GM23248 (cell line): ENCODE results near the gene CFAP45. TPM values are rescaled to one million over a fixed set of nuclear protein-coding genes. Genes with fewer than 3 reads are reported as not detected.
A peak's percentile ranks its signal among the peaks of the same experiment; 100 is the strongest.

ENCODE experiments used
- DNase-seq: peaks from one replicate; pipeline ENCODE4 v3.0.0-alpha.2; 2015
- H2AFZ ChIP-seq: fragments of 200-600 bp; sonication (generic); 2 replicates; pipeline ENCODE4 v1.6.1; 2016; ENCODE audit warnings: antibody characterized with exemption
- H3F3A ChIP-seq: fragments of 200-600 bp; sonication (generic); 2 replicates; pipeline ENCODE4 v1.6.1; 2016; ENCODE audit warnings: mild to moderate bottlenecking, antibody characterized with exemption, mixed run types; ENCODE audit not compliant: insufficient read depth
- H3K27ac ChIP-seq: fragments of 200-600 bp; sonication (generic); 2 replicates; pipeline ENCODE4 v1.5.1; 2016; ENCODE audit warnings: mild to moderate bottlenecking
- H3K27me3 ChIP-seq: fragments of 200-600 bp; sonication (generic); replicated peaks from 2 replicates; pipeline ENCODE4 v1.6.1; 2016; ENCODE audit warnings: mild to moderate bottlenecking; ENCODE audit not compliant: insufficient read depth
- H3K36me3 ChIP-seq: fragments of 200-600 bp; sonication (generic); 2 replicates; pipeline ENCODE4 v1.6.1; 2016; ENCODE audit warnings: low read depth, mild to moderate bottlenecking
- H3K4me1 ChIP-seq: fragments of 200-600 bp; sonication (generic); 2 replicates; pipeline ENCODE4 v1.6.1; 2016; ENCODE audit warnings: mild to moderate bottlenecking; ENCODE audit not compliant: insufficient read depth
- H3K4me2 ChIP-seq: fragments of 200-600 bp; sonication (generic); one replicate; pipeline ENCODE4 v1.6.1; 2016; ENCODE audit warnings: mild to moderate bottlenecking; ENCODE audit not compliant: unreplicated experiment
- H3K4me3 ChIP-seq: fragments of 200-600 bp; sonication (generic); 2 replicates; pipeline ENCODE4 v1.5.1; 2016; ENCODE audit warnings: mild to moderate bottlenecking
- H3K79me2 ChIP-seq: fragments of 200-600 bp; sonication (generic); 2 replicates; pipeline ENCODE4 v1.6.1; 2016; ENCODE audit warnings: mild to moderate bottlenecking; ENCODE audit not compliant: insufficient read depth
- H3K9ac ChIP-seq: fragments of 200-600 bp; sonication (generic); 2 replicates; pipeline ENCODE4 v1.6.1; 2016; ENCODE audit warnings: mild to moderate bottlenecking
- H3K9me2 ChIP-seq: fragments of 200-600 bp; sonication (generic); 2 replicates; pipeline ENCODE4 v1.6.1; 2016; ENCODE audit warnings: mixed run types, mild to moderate bottlenecking, moderate library complexity; ENCODE audit not compliant: insufficient read depth
- H3K9me3 ChIP-seq: fragments of 200-600 bp; sonication (generic); one replicate; pipeline ENCODE4 v1.6.1; 2017; ENCODE audit warnings: low read depth
- H4K20me1 ChIP-seq: fragments of 200-600 bp; sonication (generic); 2 replicates; pipeline ENCODE4 v1.6.0; 2016; ENCODE audit not compliant: insufficient read depth
- EZH2 ChIP-seq: fragments of 200-600 bp; sonication (generic); IDR thresholded peaks from 2 replicates; pipeline ENCODE4 v1.6.1; 2018; ENCODE audit warnings: antibody characterized with exemption, mild to moderate bottlenecking; ENCODE audit not compliant: insufficient read depth, poor library complexity, severe bottlenecking
- EZH2phosphoT487 ChIP-seq: fragments of 200-600 bp; sonication (generic); IDR thresholded peaks from 2 replicates; pipeline ENCODE4 v1.6.1; 2018; ENCODE audit warnings: antibody characterized with exemption, moderate library complexity, mild to moderate bottlenecking, low read depth; ENCODE audit not compliant: insufficient read depth
- WGBS, 2 experiments: methylation state at CpG; one replicate each; pipeline ENCODE4 v1.1.6; 2015 to 2017; ENCODE audit warnings: low lambda C conversion rate in 2 of 2, low coverage in 1 of 2; ENCODE audit errors: missing lambda C conversion rate in 2 of 2; 5-methylcytosine and 5-hydroxymethylcytosine counted together
- in situ Hi-C: fragments of 300-500 bp; cut with MboI; formaldehyde crosslinking; loops from 2 replicates; pipeline ENCODE4 v1.15.0; 2020
- polyA plus RNA-seq: library from polyadenylated mRNA; unstranded; fragments of >200 nt; fragmentation: Nextera tagmentation; extraction: Ambion mirVana; gene quantifications from 2 replicates; pipeline ENCODE4 v1.2.1, GENCODE V29; 2016
- total RNA-seq: library from RNA; depleted of rRNA; stranded (reverse); fragments of >200 nt; shearing (Covaris generic); gene quantifications from 2 replicates; pipeline ENCODE4 v1.2.3, GENCODE V29; 2014

CFAP45 gene
- total and polyA plus RNA-seq, 2 experiments from 2014 or later: 0.51 TPM; not detected in 1

- peaks cover 55% of the 10 kb centered on the region for H3K4me1 ChIP-seq
- no peaks in the 10 kb centered on the region for H3K27me3 ChIP-seq
- WGBS, 2 experiments: 92 to 93% methylated on average over 10 of the region's 10 CpGs
- H3K4me2 ChIP-seq: no peak overlapping the region
- peaks cover 42% of the 10 kb centered on the region for H3F3A ChIP-seq
- peaks cover 20% of the 10 kb centered on the region for H3K36me3 ChIP-seq
- TF ChIP-seq EZH2 (no peak), EZH2phosphoT487 (no peak)
- H3K9ac ChIP-seq: no peak overlapping the region
- DNase-seq: no peak
- no peak overlapping the region for H3K27ac ChIP-seq
- no peaks in the 10 kb centered on the region for H3K9me2 ChIP-seq
- no peak overlapping the region for H3K4me3 ChIP-seq
- H3K79me2 ChIP-seq: peaks cover 57% of the 10 kb centered on the region
- H3K9me3 ChIP-seq: no peaks in the 10 kb centered on the region
- no peak overlapping the region for H2AFZ ChIP-seq
- in situ Hi-C loops: no loop called here
- H4K20me1 ChIP-seq: no peaks in the 10 kb centered on the region
These were observed 19.4 kb upstream of the CFAP45 start for GRCh38 chr1:159919236-159919865.

DNA sequence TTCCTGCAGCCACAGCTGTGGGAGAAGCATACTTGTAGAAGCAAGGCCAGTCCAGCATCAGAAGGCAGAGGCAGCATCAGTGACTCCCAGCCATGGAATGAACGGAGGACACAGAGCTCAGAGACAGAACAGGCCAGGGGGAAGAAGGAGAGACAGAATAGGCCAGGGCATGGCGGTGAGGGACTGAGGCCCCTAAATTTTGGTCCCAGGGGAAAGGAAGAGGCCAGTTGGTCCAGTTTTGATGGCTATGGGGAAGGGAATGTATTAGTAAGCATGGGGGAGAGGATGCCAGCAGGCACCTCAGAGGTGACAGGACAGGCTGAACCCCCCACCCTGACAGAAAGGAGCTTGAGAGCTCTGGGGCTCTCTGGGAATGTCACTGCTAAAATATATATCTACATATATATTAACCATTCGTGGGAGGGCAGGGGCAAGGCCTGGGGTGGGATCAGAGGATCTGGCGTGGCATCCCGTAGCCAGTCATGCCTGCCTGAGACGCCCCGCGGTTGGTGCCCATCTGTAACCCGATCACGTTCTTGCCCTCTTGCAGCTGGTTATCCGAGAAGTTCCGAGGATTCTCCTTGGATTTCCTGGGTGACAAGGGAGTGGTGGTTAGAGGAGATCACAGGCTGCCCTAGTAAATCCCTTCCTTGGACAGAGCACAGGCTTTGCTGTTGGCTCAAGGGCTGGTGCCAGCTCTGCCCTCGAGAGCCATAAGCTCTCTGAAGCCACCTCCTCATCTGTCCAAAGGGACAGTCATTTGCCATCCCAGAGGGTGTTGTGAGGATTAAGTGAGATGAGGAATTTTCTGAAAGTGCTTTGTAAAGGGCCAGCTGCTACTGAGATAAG, 18.6 kb upstream of the CFAP45 start:
- Histone ChIP-seq H3K27me3 (no peaks in the 10 kb centered on the region), H3K4me3 (no peak overlapping the region), H3K4me2 (no peak overlapping the region), H3K9me3 (no peaks in the 10 kb centered on the region), H3K36me3 (peaks cover 20% of the 10 kb centered on the region), H2AFZ (no peak overlapping the region), H3K4me1 (peaks cover 55% of the 10 kb centered on the region), H3K79me2 (peaks cover 49% of the 10 kb centered on the region), H3K9me2 (no peaks in the 10 kb centered on the region), H3F3A (peaks cover 42% of the 10 kb centered on the region), H4K20me1 (no peaks in the 10 kb centered on the region), H3K9ac (no peak overlapping the region), H3K27ac (peak overlapping the region; percentile 37)
- TF ChIP-seq EZH2phosphoT487: no peak
- in situ Hi-C loops: no loop called here
- peak; percentile 49 for DNase-seq
- WGBS, 2 experiments: 74 to 78% methylated on average over 13 of the region's 13 CpGs

DNA sequence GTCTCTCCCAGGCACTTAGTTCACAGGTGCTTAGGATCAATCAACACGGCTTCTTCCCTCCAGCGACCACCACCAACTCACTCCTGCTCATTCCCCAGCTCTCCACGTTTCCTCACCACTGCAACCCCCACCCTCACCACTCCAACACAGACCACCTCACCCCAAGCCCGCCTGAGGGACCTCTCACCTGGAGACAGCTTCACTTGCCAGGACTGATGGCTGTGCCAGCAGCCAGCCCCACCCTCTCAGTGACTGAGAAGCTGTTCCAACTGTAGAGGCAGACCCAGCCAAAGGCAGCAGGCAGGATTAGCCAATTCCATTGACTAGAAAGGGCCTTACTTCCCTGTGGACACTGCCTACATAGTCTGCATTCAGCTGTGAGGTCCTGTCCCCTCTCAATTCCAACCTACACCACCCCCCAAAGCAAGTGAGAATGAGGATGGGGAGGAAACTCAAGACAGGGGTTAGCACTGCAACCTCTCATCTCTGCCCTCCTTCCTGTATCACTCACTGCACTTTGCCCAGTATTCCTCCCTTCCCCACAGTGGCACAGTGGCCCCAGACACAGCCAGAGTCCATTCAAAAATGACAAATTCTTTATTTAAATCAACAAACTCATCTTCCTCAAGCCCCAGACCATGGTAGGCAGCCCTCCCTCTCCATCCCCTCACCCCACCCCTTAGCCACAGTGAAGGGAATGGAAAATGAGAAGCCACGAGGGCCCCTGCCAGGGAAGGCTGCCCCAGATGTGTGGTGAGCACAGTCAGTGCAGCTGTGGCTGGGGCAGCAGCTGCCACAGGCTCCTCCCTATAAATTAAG, 17.8 kb upstream of the CFAP45 start:
- in situ Hi-C loops: no loop called here
- Histone ChIP-seq H3K36me3 (peaks cover 20% of the 10 kb centered on the region), H2AFZ (no peak overlapping the region), H3K4me2 (no peak overlapping the region), H3K79me2 (peaks cover 41% of the 10 kb centered on the region), H3K27me3 (no peaks in the 10 kb centered on the region), H3K4me1 (peaks cover 57% of the 10 kb centered on the region), H3K9ac (no peak overlapping the region), H4K20me1 (no peaks in the 10 kb centered on the region), H3K9me2 (no peaks in the 10 kb centered on the region), H3K9me3 (no peaks in the 10 kb centered on the region), H3K4me3 (no peak overlapping the region), H3K27ac (peak overlapping the region; percentile 37), H3F3A (peaks cover 50% of the 10 kb centered on the region)
- no peak for DNase-seq
- TF ChIP-seq EZH2: no peak
- TF ChIP-seq EZH2phosphoT487: no peak
- WGBS, 2 experiments: 57 to 62% methylated on average over 5 of the region's 5 CpGs
